HL-60/S4 (cell line): Measurements from ENCODE around the gene FOXI1.

Experiments
- in situ Hi-C: fragments of 300-500 bp; cut with MboI; formaldehyde crosslinking; loops from 2 replicates; pipeline ENCODE4 v1.14.3; 2022; ENCODE audit warnings: low sequenced_read_pairs

FOXI1 gene

DNA sequence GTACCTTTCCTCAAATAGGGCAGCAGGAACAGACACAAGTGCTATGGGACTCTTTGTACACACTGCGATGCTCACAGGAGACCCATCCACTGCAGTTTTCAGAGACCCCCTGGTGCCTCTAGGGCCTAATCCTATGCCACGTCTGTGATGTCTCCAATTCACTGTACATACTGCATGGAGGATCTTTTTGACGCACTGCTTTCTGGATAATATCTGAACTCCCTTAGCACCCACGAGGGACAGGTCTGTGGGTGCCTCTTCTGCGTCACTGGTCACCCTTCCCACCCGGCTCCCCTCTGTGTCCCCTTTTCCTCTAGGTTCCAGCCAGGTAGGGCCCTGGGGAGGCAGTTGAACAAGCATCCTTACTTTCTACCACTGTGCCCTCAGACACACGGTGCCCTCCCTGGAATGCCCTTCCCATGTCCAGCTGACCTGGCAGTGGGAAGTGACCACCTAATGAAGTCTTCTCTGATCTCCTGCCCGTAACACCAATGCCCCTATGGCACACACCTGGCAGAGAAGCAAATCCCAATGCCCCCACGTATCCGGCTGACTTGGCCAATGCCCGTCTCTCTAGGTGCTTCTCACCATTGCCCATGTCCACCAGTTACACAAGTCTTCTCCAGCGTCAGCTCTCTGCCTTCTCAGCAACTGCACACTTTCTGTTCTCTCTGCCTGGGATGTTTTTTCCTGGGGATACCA is 41.5 kb downstream of the FOXI1 start:
- in situ Hi-C loops = no loop called here

- in situ Hi-C loops = no loop called here
Observed at GRCh38 chr5:170147753-170148264, 42.1 kb downstream of the FOXI1 start.

DNA sequence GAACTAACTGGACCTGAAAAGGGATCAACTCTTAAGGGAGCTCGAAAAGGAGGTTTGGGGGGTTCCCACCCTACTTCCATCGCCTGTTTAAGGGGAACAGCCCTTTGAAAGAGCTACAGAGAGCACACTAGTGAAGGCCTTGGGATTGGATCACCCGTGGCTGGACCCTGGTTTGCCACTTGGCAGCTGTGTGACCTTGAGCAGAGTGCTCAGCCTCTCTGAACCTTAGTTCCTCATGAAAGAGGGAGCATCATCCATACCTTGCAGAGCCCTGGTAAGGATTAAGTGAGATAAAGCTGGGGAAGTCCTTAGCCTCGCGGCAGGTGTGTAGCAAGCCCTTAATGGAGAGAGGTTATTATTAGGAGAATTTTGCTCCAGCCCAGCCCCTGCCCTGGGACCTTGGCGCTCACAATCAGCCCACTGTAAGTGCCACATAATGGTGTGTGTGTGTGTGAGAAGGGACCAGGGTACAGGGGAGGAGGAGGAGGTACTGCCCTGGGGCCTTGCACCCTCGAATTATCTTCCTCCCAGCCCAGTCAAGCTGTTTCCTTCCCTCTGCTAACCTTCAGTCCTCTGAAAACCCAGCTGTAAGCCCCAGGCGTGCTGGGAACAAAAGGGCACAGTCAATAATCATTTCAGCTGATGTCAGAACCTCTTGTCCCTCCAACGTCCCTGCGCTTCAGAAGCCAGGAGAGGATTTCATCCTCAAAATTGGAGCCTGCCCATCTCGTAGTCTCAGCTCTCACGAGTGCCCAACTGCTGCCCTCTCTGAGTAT is 42.9 kb downstream of the FOXI1 start:
- in situ Hi-C loops = no loop called here

DNA sequence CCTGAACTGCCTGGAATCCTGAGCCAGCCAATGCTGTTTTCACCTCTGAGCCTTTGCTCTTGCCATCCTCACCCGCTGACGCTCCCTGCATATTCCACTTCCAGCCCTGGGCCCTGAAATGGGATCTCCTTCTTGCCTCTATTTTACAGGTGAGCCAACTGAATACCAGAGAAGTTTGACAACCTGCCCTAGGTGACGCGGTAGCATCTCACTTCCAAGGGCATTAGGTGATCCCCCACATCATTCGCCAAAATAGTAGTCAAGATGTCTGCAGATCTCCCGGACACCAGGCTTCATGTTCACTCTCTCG is 43.5 kb downstream of the FOXI1 start:
- in situ Hi-C loops = no loop called here

DNA sequence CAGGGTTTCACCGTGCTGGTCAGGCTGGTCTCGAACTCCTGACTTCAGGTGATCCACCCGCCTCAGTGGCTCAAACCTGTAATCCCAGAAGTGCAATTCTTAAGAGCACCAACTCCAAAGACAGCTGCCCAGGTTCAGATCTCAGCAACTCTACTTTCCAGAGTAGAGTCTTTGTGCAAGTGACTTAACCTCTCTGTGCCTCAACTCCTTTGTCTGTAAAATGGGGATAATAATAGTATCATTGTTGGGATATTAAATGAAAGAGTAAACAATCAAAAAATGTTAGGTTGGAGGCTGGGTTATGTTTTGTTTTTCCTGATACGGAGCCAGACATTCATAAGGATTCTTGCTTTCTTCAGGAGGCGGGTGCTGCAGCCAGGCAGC is 45.0 kb downstream of the FOXI1 start:
- in situ Hi-C loops = no loop called here

DNA sequence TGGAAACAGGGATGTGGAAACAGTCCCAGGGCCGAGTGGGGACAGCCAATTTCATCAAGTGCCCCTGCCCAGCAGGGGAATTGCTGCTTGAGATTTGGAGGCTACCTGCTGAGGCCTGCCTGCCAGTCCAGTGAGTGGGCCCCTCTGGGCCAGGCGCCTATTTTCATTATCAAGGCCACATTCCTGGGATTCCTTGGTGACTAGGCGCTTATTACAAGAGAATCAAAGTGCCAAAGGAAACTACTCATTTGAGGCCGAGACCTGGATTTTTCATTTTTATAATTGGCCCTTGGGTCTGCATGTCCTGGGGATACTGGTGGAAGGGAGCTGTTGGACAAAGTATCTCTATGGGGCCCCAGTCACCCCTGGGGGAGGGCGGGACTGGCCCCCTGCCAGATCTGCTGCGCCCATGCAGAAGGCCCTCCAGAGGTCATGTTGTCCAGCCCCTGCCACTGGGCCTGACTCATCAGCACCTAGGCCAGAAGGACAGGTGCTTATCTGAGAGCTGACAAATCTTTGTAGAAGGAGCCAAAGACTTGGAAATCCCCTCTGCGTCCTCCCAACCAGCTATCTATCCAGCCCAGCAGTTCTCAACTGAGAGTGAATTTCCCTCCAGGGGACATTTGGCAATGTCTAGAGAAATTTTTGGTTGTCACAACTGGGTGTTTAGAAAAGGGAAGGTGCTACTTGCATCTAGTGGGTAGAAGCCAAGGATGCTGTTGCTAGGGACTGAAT is 45.6 kb downstream of the FOXI1 start:
- in situ Hi-C loops = no loop called here

DNA sequence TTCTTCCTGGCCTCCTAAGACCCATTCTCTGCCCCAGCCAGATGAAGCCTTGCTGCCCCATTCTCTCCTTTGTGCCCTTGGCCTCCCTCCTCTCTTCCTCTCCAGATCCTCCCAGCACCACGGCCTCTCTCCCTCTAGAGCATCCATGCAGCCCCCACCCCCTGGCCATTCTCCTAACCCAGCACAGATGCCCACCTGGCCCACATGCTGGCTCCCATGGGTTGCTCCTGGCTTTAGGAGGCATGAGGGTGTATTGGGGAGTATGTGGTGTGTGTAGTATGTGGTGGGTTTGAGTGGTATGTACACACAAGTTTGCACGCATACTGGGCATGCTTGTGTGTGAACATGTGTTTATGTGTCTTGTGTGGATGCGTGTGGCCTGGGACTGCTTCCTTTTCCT is 47.1 kb downstream of the FOXI1 start:
- in situ Hi-C loops = no loop called here

GRCh38 chr5:170154297-170154696 is 48.6 kb downstream of the FOXI1 start:
- in situ Hi-C loops = no loop called here

GRCh38 chr5:170154744-170155143 is 49.0 kb downstream of the FOXI1 start:
- in situ Hi-C loops = no loop called here

DNA sequence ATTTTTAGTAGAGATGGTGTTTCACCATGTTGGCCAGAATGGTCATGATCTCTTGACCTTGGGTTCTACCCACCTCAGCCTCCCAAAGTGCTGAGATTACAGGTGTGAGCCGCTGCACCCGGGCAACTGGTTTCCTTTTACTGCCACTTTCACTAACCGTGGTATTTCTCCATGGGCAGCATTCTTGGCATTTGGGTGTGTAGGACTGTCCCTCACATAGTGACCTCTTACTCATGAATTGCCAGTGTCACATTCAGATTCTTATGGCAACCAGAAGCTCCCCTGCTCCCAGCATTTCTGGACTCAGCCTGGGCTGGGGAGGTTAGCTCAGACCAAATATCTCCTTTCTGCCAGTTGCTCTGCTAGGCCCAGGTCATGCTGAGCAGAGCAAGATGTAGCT is 50.1 kb downstream of the FOXI1 start:
- in situ Hi-C loops = no loop called here

GRCh38 chr5:170159101-170159698 is 53.5 kb downstream of the FOXI1 start:
- in situ Hi-C loops = no loop called here
